ENCODE data around the gene GAST. TPM values are rescaled to one million over a fixed set of nuclear protein-coding genes. Genes with fewer than 3 reads are reported as not detected.

Gene GAST
- total and polyA plus RNA-seq, 2 of the 13 experiments (the other 11 are each of a cell fraction or from before 2014, with no cell fraction given), result 0.32 to 0.42 TPM

DNA sequence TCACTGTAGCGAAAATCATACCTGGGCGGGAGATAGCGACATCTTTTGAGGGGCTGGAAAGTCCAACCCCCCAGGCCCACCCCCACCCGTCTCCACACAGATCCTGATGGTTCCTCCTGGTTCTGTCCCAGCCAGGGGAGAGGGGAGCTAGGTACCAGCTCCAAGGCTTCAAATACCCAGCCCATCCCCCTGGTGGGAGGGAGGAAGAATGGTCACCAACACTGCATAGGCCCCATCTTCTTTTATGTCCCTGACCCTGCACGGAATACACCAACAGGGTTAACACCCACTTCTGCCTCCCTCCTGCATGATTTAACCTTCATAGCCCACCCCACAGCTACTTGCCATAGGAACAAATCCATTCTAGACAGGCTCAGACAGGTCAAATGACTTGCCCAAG, 13.0 kb downstream of the GAST start (continued):
- TF ChIP-seq, protein P1, sequence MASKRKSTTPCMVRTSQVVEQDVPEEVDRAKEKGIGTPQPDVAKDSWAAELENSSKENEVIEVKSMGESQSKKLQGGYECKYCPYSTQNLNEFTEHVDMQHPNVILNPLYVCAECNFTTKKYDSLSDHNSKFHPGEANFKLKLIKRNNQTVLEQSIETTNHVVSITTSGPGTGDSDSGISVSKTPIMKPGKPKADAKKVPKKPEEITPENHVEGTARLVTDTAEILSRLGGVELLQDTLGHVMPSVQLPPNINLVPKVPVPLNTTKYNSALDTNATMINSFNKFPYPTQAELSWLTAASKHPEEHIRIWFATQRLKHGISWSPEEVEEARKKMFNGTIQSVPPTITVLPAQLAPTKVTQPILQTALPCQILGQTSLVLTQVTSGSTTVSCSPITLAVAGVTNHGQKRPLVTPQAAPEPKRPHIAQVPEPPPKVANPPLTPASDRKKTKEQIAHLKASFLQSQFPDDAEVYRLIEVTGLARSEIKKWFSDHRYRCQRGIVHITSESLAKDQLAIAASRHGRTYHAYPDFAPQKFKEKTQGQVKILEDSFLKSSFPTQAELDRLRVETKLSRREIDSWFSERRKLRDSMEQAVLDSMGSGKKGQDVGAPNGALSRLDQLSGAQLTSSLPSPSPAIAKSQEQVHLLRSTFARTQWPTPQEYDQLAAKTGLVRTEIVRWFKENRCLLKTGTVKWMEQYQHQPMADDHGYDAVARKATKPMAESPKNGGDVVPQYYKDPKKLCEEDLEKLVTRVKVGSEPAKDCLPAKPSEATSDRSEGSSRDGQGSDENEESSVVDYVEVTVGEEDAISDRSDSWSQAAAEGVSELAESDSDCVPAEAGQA (IDR thresholded peaks at IDR 0.05; ENCODE audit: low read depth), result no peak
- TF ChIP-seq, protein P1 (CRISPR knock-in tag; IDR thresholded peaks at IDR 0.05; ENCODE audit: borderline replicate concordance), result no peak
- no peak for TF ChIP-seq ZNF850 (CRISPR knock-in tag; conservative IDR thresholded peaks at IDR 0.05)
- TF ChIP-seq, protein P2, sequence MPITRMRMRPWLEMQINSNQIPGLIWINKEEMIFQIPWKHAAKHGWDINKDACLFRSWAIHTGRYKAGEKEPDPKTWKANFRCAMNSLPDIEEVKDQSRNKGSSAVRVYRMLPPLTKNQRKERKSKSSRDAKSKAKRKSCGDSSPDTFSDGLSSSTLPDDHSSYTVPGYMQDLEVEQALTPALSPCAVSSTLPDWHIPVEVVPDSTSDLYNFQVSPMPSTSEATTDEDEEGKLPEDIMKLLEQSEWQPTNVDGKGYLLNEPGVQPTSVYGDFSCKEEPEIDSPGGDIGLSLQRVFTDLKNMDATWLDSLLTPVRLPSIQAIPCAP (CRISPR knock-in tag; IDR thresholded peaks at IDR 0.05; ENCODE audit: low read depth), result no peak
- TF ChIP-seq SAP130 (CRISPR knock-in tag; IDR thresholded peaks at IDR 0.05; ENCODE audit: low read depth), result no peak
- no peak for TF ChIP-seq ZNF766 (CRISPR knock-in tag; IDR thresholded peaks at IDR 0.05; ENCODE audit: borderline replicate concordance)

DNA sequence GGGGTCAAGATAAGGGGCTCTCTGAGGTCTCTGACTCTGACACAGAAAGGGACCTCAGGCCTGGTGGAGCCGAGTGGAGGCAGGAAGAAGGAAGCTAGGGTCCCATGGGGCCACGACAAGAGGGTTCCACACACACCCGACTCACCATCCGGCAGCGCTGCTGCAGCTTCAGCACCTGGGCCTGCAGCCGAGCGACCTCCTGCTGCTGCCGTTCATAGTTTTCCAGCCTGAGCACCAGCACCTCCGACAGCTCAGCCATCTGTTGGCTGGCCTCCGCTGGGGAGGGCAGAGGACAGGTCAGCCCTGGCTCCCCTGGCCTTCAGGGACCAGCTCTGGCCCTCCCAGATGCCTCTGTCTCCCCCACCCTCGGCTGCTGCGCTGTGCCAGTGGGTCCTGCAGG, 15.9 kb downstream of the GAST start:
- Histone ChIP-seq H3K27me3 (ENCODE audit: control insufficient read depth in 1 of 2, insufficient read depth in 2 of 2, low read length in 2 of 2) (peaks cover 18 to 80% of the 10 kb centered on the region in 2 experiments), H3K27ac (ENCODE audit: extremely low read length, insufficient read depth, low read length) (no peak overlapping the region), H4K20me1 (ENCODE audit: insufficient read depth, low read length) (no peaks in the 10 kb centered on the region), H3K4me1 (ENCODE audit: insufficient read depth, low read length) (no peaks in the 10 kb centered on the region), H3K9me3 (ENCODE audit: low read length) (no peaks in the 10 kb centered on the region), H3K79me2 (ENCODE audit: insufficient read depth, low read length) (no peaks in the 10 kb centered on the region), H3K36me3 (replicated peaks in 1 of 2; ENCODE audit: control insufficient read depth in 1 of 2, insufficient read depth in 2 of 2, low read length in 2 of 2) (no peaks in the 10 kb centered on the region), H2AFZ (ENCODE audit: low read length) (no peak overlapping the region), H3K9ac (ENCODE audit: insufficient read depth, low read depth, low read length) (no peak overlapping the region), H3K4me3 (replicated peaks in 1 of 3; ENCODE audit: insufficient read depth in 1 of 3, low read depth in 2 of 3, low read length in 3 of 3) (no peak overlapping the region), H3K4me2 (ENCODE audit: low read depth, low read length) (no peak overlapping the region)
- ChIA-PET CTCF (ENCODE audit: low intra/inter-chr PET ratio, low total read pairs) (no interaction called here), POLR2A (interaction anchor here (1.8 kb wide), 1 partner anchor 40 kb away, joined by 6 read pairs; the partner anchor contains the start of gene EIF1)
- BruUV-seq (replicated peaks), result no TSS peak
- 14% methylated on average over 5 of the region's 12 CpGs for WGBS (ENCODE audit: low lambda C conversion rate)
- in situ Hi-C loops (cut with HindIII; ENCODE audit: extremely low pct_ligation_motif_present, low pct_unique_long_range_greater_than_20kb), result no loop called here
- no peak for TF ChIP-seq CBFB (CRISPR knock-in tag; IDR thresholded peaks at IDR 0.05)
- TF ChIP-seq ZNF296 (CRISPR knock-in tag; conservative IDR thresholded peaks at IDR 0.05), result no peak
- TF ChIP-seq MYC (CRISPR knock-in tag; IDR thresholded peaks at IDR 0.05; ENCODE audit: borderline replicate concordance), result 0 out of 2 replicates have a peak, but pooled peaks have one; percentile 18
- ATAC-seq, result no peak; the same call in 1 of the 3 replicates
- intact Hi-C loops (cut with micrococcal nuclease; ENCODE audit: unreplicated experiment), result no loop called here
- DNase-seq (ENCODE audit: low spot score), result no peak
- FAIRE-seq, result no peak

Data from HepG2 (cell line).